Measurements from ENCODE around the gene CD2. TPM values are rescaled to one million over a fixed set of nuclear protein-coding genes. Genes with fewer than 3 reads are reported as not detected.
A peak's percentile ranks its signal among the peaks of the same experiment; 100 is the strongest.

The CD2 gene
- total RNA-seq, 2 donors from 2014 or later: 2.9 to 3.8 TPM

DNA sequence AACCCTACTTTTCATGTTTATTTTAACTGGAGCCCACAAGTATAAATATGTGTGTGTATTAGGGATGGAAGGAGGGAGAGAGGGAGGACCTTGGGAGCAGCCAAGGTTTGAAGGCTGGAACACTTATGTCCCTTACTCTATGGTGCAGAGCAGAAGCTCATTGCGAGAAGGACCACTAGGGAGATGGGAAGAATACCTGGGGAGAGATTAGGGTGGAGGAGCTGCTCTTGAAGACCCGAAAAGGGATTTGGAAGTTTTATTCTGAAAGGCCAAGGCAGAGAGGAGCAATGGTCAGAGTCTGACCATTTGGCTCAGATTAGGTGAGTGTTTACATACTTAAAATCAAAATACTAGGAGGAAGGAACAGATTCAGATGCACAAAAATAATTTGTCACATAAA lies 8.1 kb downstream of the CD2 start:
- Histone ChIP-seq H3K4me1 (no peaks in the 10 kb centered on the region), H3K9ac (ENCODE audit: low read depth in 2 of 2, low read length in 2 of 2) (no peak overlapping the region), H3K4me3 (no peak overlapping the region), H3K27me3 (no peaks in the 10 kb centered on the region), H3K9me3 (no peaks in the 10 kb centered on the region), H3K27ac (peak overlapping the region; percentile 12), H3K36me3 (no peaks in the 10 kb centered on the region)
- TF ChIP-seq, protein P1, sequence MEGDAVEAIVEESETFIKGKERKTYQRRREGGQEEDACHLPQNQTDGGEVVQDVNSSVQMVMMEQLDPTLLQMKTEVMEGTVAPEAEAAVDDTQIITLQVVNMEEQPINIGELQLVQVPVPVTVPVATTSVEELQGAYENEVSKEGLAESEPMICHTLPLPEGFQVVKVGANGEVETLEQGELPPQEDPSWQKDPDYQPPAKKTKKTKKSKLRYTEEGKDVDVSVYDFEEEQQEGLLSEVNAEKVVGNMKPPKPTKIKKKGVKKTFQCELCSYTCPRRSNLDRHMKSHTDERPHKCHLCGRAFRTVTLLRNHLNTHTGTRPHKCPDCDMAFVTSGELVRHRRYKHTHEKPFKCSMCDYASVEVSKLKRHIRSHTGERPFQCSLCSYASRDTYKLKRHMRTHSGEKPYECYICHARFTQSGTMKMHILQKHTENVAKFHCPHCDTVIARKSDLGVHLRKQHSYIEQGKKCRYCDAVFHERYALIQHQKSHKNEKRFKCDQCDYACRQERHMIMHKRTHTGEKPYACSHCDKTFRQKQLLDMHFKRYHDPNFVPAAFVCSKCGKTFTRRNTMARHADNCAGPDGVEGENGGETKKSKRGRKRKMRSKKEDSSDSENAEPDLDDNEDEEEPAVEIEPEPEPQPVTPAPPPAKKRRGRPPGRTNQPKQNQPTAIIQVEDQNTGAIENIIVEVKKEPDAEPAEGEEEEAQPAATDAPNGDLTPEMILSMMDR (IDR thresholded peaks at IDR 0.05): no peak
- intact Hi-C loops (cut with DNase I): loop anchor here (10.0 kb wide), 1 partner anchor 53 kb away; no protein-coding TSS in a partner anchor
- no peak for DNase-seq

DNA sequence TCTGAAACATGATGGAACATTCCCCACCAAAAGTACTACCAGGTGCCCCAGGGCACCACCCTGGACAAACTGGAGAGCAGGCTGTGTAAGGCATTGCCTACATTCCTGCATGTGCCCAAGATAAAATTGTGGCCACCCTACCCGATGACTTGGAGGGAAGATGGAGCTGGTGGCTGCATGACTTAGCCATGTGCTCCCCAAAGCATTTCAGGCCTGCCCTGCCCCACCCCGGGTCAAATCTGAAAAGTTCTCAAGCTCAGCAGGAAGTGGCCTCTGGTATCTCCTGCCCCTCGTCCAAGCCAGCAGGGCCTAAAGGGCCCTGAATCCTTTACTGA lies 8.5 kb downstream of the CD2 start:
- no peak overlapping the region for H3K4me3 ChIP-seq
- no peaks in the 10 kb centered on the region for H3K27me3 ChIP-seq
- intact Hi-C loops (cut with DNase I): loop anchor here (10.0 kb wide), 1 partner anchor 52 kb away; no protein-coding TSS in a partner anchor
- H3K9ac ChIP-seq (ENCODE audit: low read depth in 2 of 2, low read length in 2 of 2): peak overlapping the region in 1 of 2 donors; percentile 6
- no peaks in the 10 kb centered on the region for H3K36me3 ChIP-seq
- H3K9me3 ChIP-seq: no peaks in the 10 kb centered on the region
- peak overlapping the region; percentile 12 for H3K27ac ChIP-seq
- no peaks in the 10 kb centered on the region for H3K4me1 ChIP-seq
- DNase-seq: no peak
- TF ChIP-seq, protein P1 (IDR thresholded peaks at IDR 0.05): no peak

DNA sequence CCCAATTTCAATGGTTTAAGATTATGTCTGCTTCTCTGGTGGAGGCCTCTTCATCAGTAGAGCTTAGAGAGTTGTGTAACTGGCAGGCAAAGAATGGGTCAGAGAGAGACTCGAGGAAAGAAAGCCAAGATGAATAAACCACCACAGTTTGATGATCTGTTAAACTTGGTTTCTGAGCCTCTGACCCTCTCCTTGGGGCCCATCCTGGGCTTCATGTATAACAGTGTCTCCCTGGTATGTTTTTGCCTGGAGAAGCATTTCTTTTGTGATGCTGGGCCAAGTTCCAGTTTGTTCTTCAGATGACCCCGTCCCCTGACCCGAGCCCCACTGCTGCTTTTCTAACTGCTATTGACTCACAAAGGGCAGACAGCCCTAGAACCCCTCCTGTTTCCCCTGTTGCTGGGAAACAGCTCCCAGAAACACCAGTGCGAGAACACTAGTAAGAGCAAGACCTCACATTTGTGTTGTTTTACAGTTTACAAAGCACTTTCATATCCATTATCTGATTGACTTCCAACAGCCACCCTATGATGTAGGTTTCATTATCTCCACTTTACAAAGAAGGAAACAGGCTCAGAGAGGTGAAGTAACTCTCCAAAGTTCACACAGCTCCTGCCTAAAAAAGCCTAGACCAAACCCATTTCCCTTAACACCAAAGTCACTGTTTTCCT lies 9.0 kb downstream of the CD2 start:
- intact Hi-C loops (cut with DNase I): loop anchor here (10.0 kb wide), 1 partner anchor 52 kb away; no protein-coding TSS in a partner anchor
- no peak overlapping the region for H3K4me3 ChIP-seq
- peak overlapping the region; percentile 12 for H3K27ac ChIP-seq
- DNase-seq: no peak
- no peaks in the 10 kb centered on the region for H3K9me3 ChIP-seq
- H3K27me3 ChIP-seq: no peaks in the 10 kb centered on the region
- no peaks in the 10 kb centered on the region for H3K36me3 ChIP-seq
- H3K4me1 ChIP-seq: no peaks in the 10 kb centered on the region
- H3K9ac ChIP-seq (ENCODE audit: low read depth in 2 of 2, low read length in 2 of 2): no peak overlapping the region
- TF ChIP-seq, protein P1 (IDR thresholded peaks at IDR 0.05): no peak

DNA sequence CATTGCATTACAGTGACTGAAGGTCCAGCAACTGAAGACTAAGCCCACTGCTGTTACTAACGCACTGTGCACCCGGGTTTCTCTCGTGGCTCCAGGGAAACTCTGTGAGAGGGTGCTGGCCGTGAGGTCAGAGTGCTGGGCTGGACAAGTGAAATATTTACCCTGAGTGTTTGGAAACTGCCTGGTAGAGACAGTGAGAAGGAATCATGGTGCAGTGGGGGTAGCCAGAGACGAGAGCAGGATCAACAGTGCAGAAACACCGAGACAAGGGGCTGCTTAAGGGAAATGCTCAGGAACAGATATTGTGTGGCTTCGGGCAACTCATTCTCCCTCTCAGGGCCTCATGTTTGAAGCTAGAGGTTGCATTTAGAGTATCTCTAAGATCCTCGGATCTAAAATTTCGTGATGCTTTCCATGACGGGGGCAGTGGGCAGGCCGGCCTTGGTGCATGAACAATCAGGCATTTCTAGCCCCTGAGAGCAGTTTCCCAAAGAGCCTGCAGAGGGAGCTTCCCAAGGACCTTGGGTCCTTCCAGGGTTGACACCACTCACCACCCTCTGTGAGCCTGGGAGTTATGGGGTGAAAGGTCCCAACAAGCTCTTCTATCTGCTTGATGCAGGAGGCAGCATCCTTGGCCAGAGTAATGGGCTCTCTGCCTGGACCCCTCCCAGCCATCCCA lies 9.7 kb downstream of the CD2 start:
- Histone ChIP-seq H3K27me3 (no peaks in the 10 kb centered on the region), H3K9ac (ENCODE audit: low read depth in 2 of 2, low read length in 2 of 2) (no peak overlapping the region), H3K27ac (peak overlapping the region; percentile 35), H3K4me1 (no peaks in the 10 kb centered on the region), H3K4me3 (no peak overlapping the region), H3K36me3 (no peaks in the 10 kb centered on the region), H3K9me3 (no peaks in the 10 kb centered on the region)
- intact Hi-C loops (cut with DNase I): loop anchor here (10.0 kb wide), 1 partner anchor 51 kb away; no protein-coding TSS in a partner anchor
- peak; percentile 46 for DNase-seq
- TF ChIP-seq, protein P1 (IDR thresholded peaks at IDR 0.05): peak; percentile 38

DNA sequence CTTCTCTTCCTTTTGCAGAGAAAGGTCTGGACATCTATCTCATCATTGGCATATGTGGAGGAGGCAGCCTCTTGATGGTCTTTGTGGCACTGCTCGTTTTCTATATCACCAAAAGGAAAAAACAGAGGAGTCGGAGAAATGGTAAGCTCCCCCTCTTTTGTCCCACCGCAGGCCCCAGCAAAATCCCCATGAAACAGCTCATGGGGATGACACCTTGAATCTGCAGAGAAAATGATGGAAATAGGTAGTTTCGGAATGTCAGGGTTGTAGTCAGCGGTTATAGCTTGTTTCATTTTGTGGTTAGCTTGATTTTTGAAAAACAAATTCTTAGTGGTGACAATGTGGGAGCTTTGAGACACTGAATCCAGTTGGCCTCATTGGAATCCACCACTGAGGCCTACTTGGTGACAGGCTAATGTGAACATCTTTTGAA lies 10.3 kb downstream of the CD2 start:
- intact Hi-C loops (cut with DNase I): loop anchor here (10.0 kb wide), 1 partner anchor 50 kb away; no protein-coding TSS in a partner anchor
- TF ChIP-seq, protein P1 (IDR thresholded peaks at IDR 0.05): no peak
- H3K4me3 ChIP-seq: no peak overlapping the region
- H3K27ac ChIP-seq: peak overlapping the region; percentile 35
- H3K9me3 ChIP-seq: no peaks in the 10 kb centered on the region
- no peaks in the 10 kb centered on the region for H3K4me1 ChIP-seq
- H3K27me3 ChIP-seq: no peaks in the 10 kb centered on the region
- no peak overlapping the region for H3K9ac ChIP-seq (ENCODE audit: low read depth in 2 of 2, low read length in 2 of 2)
- no peak for DNase-seq
- H3K36me3 ChIP-seq: no peaks in the 10 kb centered on the region

Measured in colonic mucosa (tissue), 4 donors.